22Rv1 (cell line): ENCODE data around the gene PRUNE2.
"Not testable (repeated sequence)": the region's sequence is repeated elsewhere in the genome, so short reads cannot be mapped to it uniquely, and the experiment has no call there.

ENCODE experiments used
- H3K27ac ChIP-seq: fragments of 450-650 bp; 2 replicates; pipeline ENCODE4 v1.5.1; 2017
- CTCF ChIP-seq: fragments of 450-650 bp; IDR thresholded peaks from 2 replicates; pipeline ENCODE4 v1.5.1; 2017; ENCODE audit warnings: mild to moderate bottlenecking
- ZFX ChIP-seq: fragments of 450-650 bp; IDR thresholded peaks from 2 replicates; pipeline ENCODE4 v1.6.1; 2017; ENCODE audit warnings: antibody characterized with exemption, borderline replicate concordance

PRUNE2 gene

GRCh38 chr9:76603448-76603895 lies 302.4 kb downstream of the PRUNE2 start:
- H3K27ac ChIP-seq = no peak overlapping the region
- no peak for TF ChIP-seq CTCF
- TF ChIP-seq ZFX = no peak

GRCh38 chr9:76602199-76602598 lies 303.7 kb downstream of the PRUNE2 start:
- TF ChIP-seq CTCF = no peak
- no peak for TF ChIP-seq ZFX
- no peak overlapping the region for H3K27ac ChIP-seq

GRCh38 chr9:76600007-76600615 lies 305.8 kb downstream of the PRUNE2 start:
- H3K27ac ChIP-seq = no peak overlapping the region
- no peak for TF ChIP-seq ZFX
- TF ChIP-seq CTCF = no peak

GRCh38 chr9:76598981-76599380 lies 306.9 kb downstream of the PRUNE2 start:
- no peak overlapping the region for H3K27ac ChIP-seq
- TF ChIP-seq ZFX (no peak), CTCF (no peak)

GRCh38 chr9:76595645-76596044 lies 310.3 kb downstream of the PRUNE2 start:
- no peak overlapping the region for H3K27ac ChIP-seq
- TF ChIP-seq ZFX = no peak
- no peak for TF ChIP-seq CTCF

GRCh38 chr9:76594764-76595424 lies 311.0 kb downstream of the PRUNE2 start:
- no peak overlapping the region for H3K27ac ChIP-seq
- no peak for TF ChIP-seq ZFX
- no peak for TF ChIP-seq CTCF

GRCh38 chr9:76593961-76594735 lies 311.8 kb downstream of the PRUNE2 start:
- not testable (repeated sequence) for H3K27ac ChIP-seq
